ENCODE results near the gene ALDH5A1.

The ALDH5A1 gene

GRCh38 chr6:24536466-24536865, 41.7 kb downstream of the ALDH5A1 start:
- no peak for TF ChIP-seq CTCF (IDR thresholded peaks at IDR 0.05; ENCODE audit: borderline replicate concordance, insufficient read depth, low read depth, low read length)
- no peak overlapping the region for H3K4me3 ChIP-seq (ENCODE audit: low read depth, low read length)

GRCh38 chr6:24537082-24537699, 42.4 kb downstream of the ALDH5A1 start:
- H3K4me3 ChIP-seq (ENCODE audit: low read depth, low read length) = no peak overlapping the region
- no peak for TF ChIP-seq CTCF (IDR thresholded peaks at IDR 0.05; ENCODE audit: borderline replicate concordance, insufficient read depth, low read depth, low read length)

GRCh38 chr6:24537771-24538385, 43.1 kb downstream of the ALDH5A1 start:
- H3K4me3 ChIP-seq (ENCODE audit: low read depth, low read length) = no peak overlapping the region
- no peak for TF ChIP-seq CTCF (IDR thresholded peaks at IDR 0.05; ENCODE audit: borderline replicate concordance, insufficient read depth, low read depth, low read length)

GRCh38 chr6:24539416-24539815, 44.6 kb downstream of the ALDH5A1 start:
- no peak for TF ChIP-seq CTCF (IDR thresholded peaks at IDR 0.05; ENCODE audit: borderline replicate concordance, insufficient read depth, low read depth, low read length)

GRCh38 chr6:24540197-24540596, 45.4 kb downstream of the ALDH5A1 start:
- no peak for TF ChIP-seq CTCF (IDR thresholded peaks at IDR 0.05; ENCODE audit: borderline replicate concordance, insufficient read depth, low read depth, low read length)
- no peak overlapping the region for H3K4me3 ChIP-seq (ENCODE audit: low read depth, low read length)

More at GRCh38 chr6:24539416-24539815, 44.6 kb downstream of the ALDH5A1 start:
- no peak overlapping the region for H3K4me3 ChIP-seq (ENCODE audit: low read depth, low read length)

GRCh38 chr6:24543683-24544082, 48.9 kb downstream of the ALDH5A1 start:
- TF ChIP-seq CTCF (IDR thresholded peaks at IDR 0.05; ENCODE audit: borderline replicate concordance, insufficient read depth, low read depth, low read length) = no peak
- H3K4me3 ChIP-seq (ENCODE audit: low read depth, low read length) = no peak overlapping the region

GRCh38 chr6:24545183-24545582, 50.4 kb downstream of the ALDH5A1 start:
- H3K4me3 ChIP-seq (ENCODE audit: low read depth, low read length) = no peak overlapping the region
- no peak for TF ChIP-seq CTCF (IDR thresholded peaks at IDR 0.05; ENCODE audit: borderline replicate concordance, insufficient read depth, low read depth, low read length)

Data from GM12875 (cell line).